Measurements from ENCODE around the gene TFAM. TPM values are rescaled to one million over a fixed set of nuclear protein-coding genes. Genes with fewer than 3 reads are reported as not detected.

Gene TFAM
- total RNA-seq, 2 donors from 2014 or later = 74.8 to 84.7 TPM

- H3K36me3 Mint-ChIP-seq = no peaks in the 10 kb centered on the region
- no peaks in the 10 kb centered on the region for H3K9me3 Mint-ChIP-seq
- H3K27ac Mint-ChIP-seq = peak overlapping the region in 1 of 2 donors; percentile 39
- ATAC-seq (no peak), DNase-seq (ENCODE audit: low spot score in 2 of 2) (no peak)
Observed at GRCh38 chr10:58361353-58361752, 23.9 kb upstream of the TFAM start.

GRCh38 chr10:58362027-58362789 is 23.0 kb upstream of the TFAM start:
- no peak for DNase-seq (ENCODE audit: low spot score in 2 of 2)
- Mint-ChIP-seq H3K36me3 (no peaks in the 10 kb centered on the region), H3K27ac (no peak overlapping the region), H3K9me3 (no peaks in the 10 kb centered on the region)
- no peak for ATAC-seq

- H3K9me3 Mint-ChIP-seq = no peaks in the 10 kb centered on the region
- H3K27ac Mint-ChIP-seq = no peak overlapping the region
- ATAC-seq = no peak
- no peaks in the 10 kb centered on the region for H3K36me3 Mint-ChIP-seq
- DNase-seq (ENCODE audit: low spot score in 2 of 2) = no peak
Observed at GRCh38 chr10:58367069-58367468, 18.1 kb upstream of the TFAM start.

- no peaks in the 10 kb centered on the region for H3K9me3 Mint-ChIP-seq
- ATAC-seq = no peak
- DNase-seq (ENCODE audit: low spot score in 2 of 2) = no peak
- H3K27ac Mint-ChIP-seq = no peak overlapping the region
- no peaks in the 10 kb centered on the region for H3K36me3 Mint-ChIP-seq
Observed at GRCh38 chr10:58371473-58371872, 13.7 kb upstream of the TFAM start.

GRCh38 chr10:58372607-58373441 is 12.4 kb upstream of the TFAM start:
- Mint-ChIP-seq H3K27ac (no peak overlapping the region), H3K36me3 (no peaks in the 10 kb centered on the region), H3K9me3 (no peaks in the 10 kb centered on the region)
- ATAC-seq (no peak), DNase-seq (ENCODE audit: low spot score in 2 of 2) (no peak)

- Mint-ChIP-seq H3K27ac (no peak overlapping the region), H3K36me3 (no peaks in the 10 kb centered on the region), H3K9me3 (no peaks in the 10 kb centered on the region)
- ATAC-seq = no peak
- no peak for DNase-seq (ENCODE audit: low spot score in 2 of 2)
Observed at GRCh38 chr10:58373442-58373827, 11.8 kb upstream of the TFAM start.

- Mint-ChIP-seq H3K27ac (no peak overlapping the region), H3K36me3 (peaks cover 12 to 19% of the 10 kb centered on the region in 2 donors), H3K9me3 (no peaks in the 10 kb centered on the region)
- DNase-seq (ENCODE audit: low spot score in 2 of 2) (no peak), ATAC-seq (no peak)
Observed at GRCh38 chr10:58382489-58382995, 2.7 kb upstream of the TFAM start.

- ATAC-seq (peak; percentile 23 to 37), DNase-seq (ENCODE audit: low spot score in 2 of 2) (no peak)
- Mint-ChIP-seq H3K27ac (peak overlapping the region; percentile 52 to 94), H3K36me3 (peaks cover 12 to 19% of the 10 kb centered on the region in 2 donors), H3K9me3 (no peaks in the 10 kb centered on the region)
Observed at GRCh38 chr10:58384095-58384494, 1.1 kb upstream of the TFAM start.

- Mint-ChIP-seq H3K27ac (peak overlapping the region; percentile 94 to 98), H3K36me3 (peaks cover 12 to 22% of the 10 kb centered on the region in 2 donors), H3K9me3 (no peaks in the 10 kb centered on the region)
- ATAC-seq (no peak), DNase-seq (ENCODE audit: low spot score in 2 of 2) (no peak)
Observed at GRCh38 chr10:58384544-58384998, 639 bp upstream of the TFAM start.

- peaks cover 12 to 24% of the 10 kb centered on the region in 2 donors for H3K36me3 Mint-ChIP-seq
- H3K9me3 Mint-ChIP-seq = no peaks in the 10 kb centered on the region
- peak overlapping the region; percentile 94 to 98 for H3K27ac Mint-ChIP-seq
- DNase-seq (ENCODE audit: low spot score in 2 of 2) (peak; percentile 20 to 59), ATAC-seq (peak; percentile 1 to 28)
Observed at GRCh38 chr10:58385784-58386112, 538 bp downstream of the TFAM start.

GRCh38 chr10:58389024-58389423 is 3.8 kb downstream of the TFAM start:
- Mint-ChIP-seq H3K27ac (peak overlapping the region in 1 of 2 donors; percentile 39), H3K9me3 (no peaks in the 10 kb centered on the region), H3K36me3 (peaks cover 25 to 32% of the 10 kb centered on the region in 2 donors)
- no peak for DNase-seq (ENCODE audit: low spot score in 2 of 2)
- no peak for ATAC-seq

GRCh38 chr10:58393317-58393716 is 8.1 kb downstream of the TFAM start:
- ATAC-seq (no peak), DNase-seq (ENCODE audit: low spot score in 2 of 2) (no peak)
- H3K27ac Mint-ChIP-seq = no peak overlapping the region
- H3K36me3 Mint-ChIP-seq = peaks cover 13 to 28% of the 10 kb centered on the region in 2 donors
- H3K9me3 Mint-ChIP-seq = no peaks in the 10 kb centered on the region

GRCh38 chr10:58394471-58394870 is 9.3 kb downstream of the TFAM start:
- H3K9me3 Mint-ChIP-seq = no peaks in the 10 kb centered on the region
- peaks cover 11 to 28% of the 10 kb centered on the region in 2 donors for H3K36me3 Mint-ChIP-seq
- no peak overlapping the region for H3K27ac Mint-ChIP-seq
- ATAC-seq (no peak), DNase-seq (ENCODE audit: low spot score in 2 of 2) (no peak)

- no peak overlapping the region for H3K27ac Mint-ChIP-seq
- peaks cover 8 to 28% of the 10 kb centered on the region in 2 donors for H3K36me3 Mint-ChIP-seq
- no peaks in the 10 kb centered on the region for H3K9me3 Mint-ChIP-seq
- ATAC-seq (peak in 1 of 2 donors; percentile 73), DNase-seq (ENCODE audit: low spot score in 2 of 2) (no peak)
Observed at GRCh38 chr10:58396057-58396456, 10.8 kb downstream of the TFAM start.

- Mint-ChIP-seq H3K36me3 (peaks cover 0 to 20% of the 10 kb centered on the region in 2 donors), H3K9me3 (no peaks in the 10 kb centered on the region), H3K27ac (no peak overlapping the region)
- DNase-seq (ENCODE audit: low spot score in 2 of 2) = no peak
- no peak for ATAC-seq
Observed at GRCh38 chr10:58397830-58398229, 12.6 kb downstream of the TFAM start.

- ATAC-seq (no peak), DNase-seq (ENCODE audit: low spot score in 2 of 2) (no peak)
- no peaks in the 10 kb centered on the region for H3K9me3 Mint-ChIP-seq
- peaks cover 0 to 15% of the 10 kb centered on the region in 2 donors for H3K36me3 Mint-ChIP-seq
- H3K27ac Mint-ChIP-seq = no peak overlapping the region
Observed at GRCh38 chr10:58399410-58399809, 14.2 kb downstream of the TFAM start.

GRCh38 chr10:58400609-58401008 is 15.4 kb downstream of the TFAM start:
- H3K9me3 Mint-ChIP-seq = no peaks in the 10 kb centered on the region
- ATAC-seq (no peak), DNase-seq (ENCODE audit: low spot score in 2 of 2) (no peak)
- peaks cover 0 to 15% of the 10 kb centered on the region in 2 donors for H3K36me3 Mint-ChIP-seq
- H3K27ac Mint-ChIP-seq = no peak overlapping the region

Data from activated naive CD4-positive, alpha-beta T cell treated with anti-CD3 and anti-CD28 coated beads, Interleukin-2, amount 50 U/mL, for 72 hours (primary cell).